HepG2 (cell line): ENCODE results near the gene AKAP12. TPM values are rescaled to one million over a fixed set of nuclear protein-coding genes. Genes with fewer than 3 reads are reported as not detected.
A peak's percentile ranks its signal among the peaks of the same experiment; 100 is the strongest.

Experiments
- BATF2 ChIP-seq: sonication (generic); formaldehyde crosslinking; IDR thresholded peaks from 2 replicates; pipeline ENCODE4 v1.8.0; 2022; ENCODE audit warnings: mild to moderate bottlenecking, missing genetic modification reagents, moderate library complexity
- CCDC6 ChIP-seq: sonication (generic); formaldehyde crosslinking; IDR thresholded peaks from 2 replicates; pipeline ENCODE4 v1.8.1; 2022; ENCODE audit warnings: mild to moderate bottlenecking, missing genetic modification reagents, moderate library complexity
- CEBPG ChIP-seq: IDR thresholded peaks from 2 replicates; pipeline ENCODE4 v1.6.1; 2016
- DDIT3 ChIP-seq: sonication (generic); formaldehyde crosslinking; IDR thresholded peaks from 2 replicates; pipeline ENCODE4 v1.4.0; 2020; ENCODE audit warnings: mild to moderate bottlenecking, missing genetic modification reagents
- GLMP ChIP-seq: sonication (generic); formaldehyde crosslinking; IDR thresholded peaks from 2 replicates; pipeline ENCODE4 v1.9.0; 2021; ENCODE audit warnings: missing genetic modification reagents, mild to moderate bottlenecking, borderline replicate concordance
- GTF3A ChIP-seq: sonication (generic); formaldehyde crosslinking; conservative IDR thresholded peaks from 2 replicates; pipeline ENCODE4 v1.4.0; 2020; ENCODE audit warnings: mild to moderate bottlenecking, missing genetic modification reagents
- HHEX ChIP-seq: IDR thresholded peaks from 2 replicates; pipeline ENCODE4 v1.6.1; 2016; ENCODE audit warnings: control low read depth
- HNRNPL ChIP-seq: fragments of 200-400 bp; formaldehyde crosslinking; IDR thresholded peaks from 2 replicates; pipeline ENCODE4 v1.6.1; 2017; ENCODE audit warnings: mild to moderate bottlenecking, low read depth, low read length
- ISL2 ChIP-seq: sonication (generic); formaldehyde crosslinking; IDR thresholded peaks from 2 replicates; pipeline ENCODE4 v1.5.0; 2020; ENCODE audit warnings: missing genetic modification reagents
- MED13 ChIP-seq: sonication (generic); formaldehyde crosslinking; IDR thresholded peaks from 2 replicates; pipeline ENCODE4 v1.5.0; 2020; ENCODE audit warnings: missing genetic modification reagents
- MTF2 ChIP-seq: sonication (generic); formaldehyde crosslinking; IDR thresholded peaks from 2 replicates; pipeline ENCODE4 v1.5.0; 2020; ENCODE audit warnings: missing genetic modification reagents, borderline replicate concordance
- MXD4 ChIP-seq: IDR thresholded peaks from 2 replicates; pipeline ENCODE4 v1.6.1; 2016; ENCODE audit warnings: mild to moderate bottlenecking, missing biosample characterization, missing genetic modification reagents
- MXI1 ChIP-seq: IDR thresholded peaks from 3 replicates; pipeline ENCODE4 v1.6.1; 2012; ENCODE audit warnings: low read depth, low read length, inconsistent platforms, borderline replicate concordance
- MYC ChIP-seq: sonication (generic); formaldehyde crosslinking; IDR thresholded peaks from 2 replicates; pipeline ENCODE4 v1.9.0; 2021; ENCODE audit warnings: missing genetic modification reagents, borderline replicate concordance
- MYNN ChIP-seq: sonication (generic); formaldehyde crosslinking; IDR thresholded peaks from 2 replicates; pipeline ENCODE4 v1.4.0; 2020; ENCODE audit warnings: mild to moderate bottlenecking, low read depth, missing genetic modification reagents
- NFKB2 ChIP-seq: sonication (generic); formaldehyde crosslinking; IDR thresholded peaks from 2 replicates; pipeline ENCODE4 v1.4.0; 2020; ENCODE audit warnings: missing genetic modification reagents, borderline replicate concordance
- NR2F2 ChIP-seq: IDR thresholded peaks from 2 replicates; pipeline ENCODE4 v1.6.1; 2012; ENCODE audit warnings: low read depth, inconsistent platforms, borderline replicate concordance
- PAWR ChIP-seq: sonication (generic); formaldehyde crosslinking; IDR thresholded peaks from 2 replicates; pipeline ENCODE4 v1.4.0; 2020; ENCODE audit warnings: missing genetic modification reagents, mild to moderate bottlenecking, borderline replicate concordance
- RBAK ChIP-seq: sonication (generic); formaldehyde crosslinking; IDR thresholded peaks from 2 replicates; pipeline ENCODE4 v1.5.1; 2020; ENCODE audit warnings: mild to moderate bottlenecking, missing genetic modification reagents
- RFX5 ChIP-seq: IDR thresholded peaks from 2 replicates; pipeline ENCODE4 v1.6.1; 2011; ENCODE audit warnings: low read depth, low read length, improper control_type of control experiment
- SNAPC2 ChIP-seq: sonication (generic); formaldehyde crosslinking; IDR thresholded peaks from 2 replicates; pipeline ENCODE4 v1.8.1; 2022; ENCODE audit warnings: mild to moderate bottlenecking, missing genetic modification reagents
- TFDP2 ChIP-seq: sonication (generic); formaldehyde crosslinking; IDR thresholded peaks from 2 replicates; pipeline ENCODE4 v1.4.0; 2020; ENCODE audit warnings: missing genetic modification reagents
- TGIF2 ChIP-seq: IDR thresholded peaks from 2 replicates; pipeline ENCODE4 v1.6.1; 2016; ENCODE audit warnings: control low read depth, missing compliant biosample characterization
- U2AF1 ChIP-seq: fragments of 200-400 bp; formaldehyde crosslinking; optimal IDR thresholded peaks from 2 replicates; pipeline ENCODE3; 2017; ENCODE audit warnings: mild to moderate bottlenecking, low read depth, low read length
- ZC3H13 ChIP-seq: sonication (generic); formaldehyde crosslinking; IDR thresholded peaks from 2 replicates; pipeline ENCODE4 v1.8.1; 2023; ENCODE audit warnings: mild to moderate bottlenecking, missing genetic modification reagents, moderate library complexity
- ZEB1 ChIP-seq: IDR thresholded peaks from 2 replicates; pipeline ENCODE4 v1.6.1; 2012; ENCODE audit warnings: mild to moderate bottlenecking, low read depth, inconsistent platforms; ENCODE audit not compliant: insufficient replicate concordance
- ZFY ChIP-seq: sonication (generic); formaldehyde crosslinking; IDR thresholded peaks from 2 replicates; pipeline ENCODE4 v1.4.0; 2020; ENCODE audit warnings: missing genetic modification reagents
- ZNF567 ChIP-seq: sonication (generic); formaldehyde crosslinking; IDR thresholded peaks from 2 replicates; pipeline ENCODE4 v1.8.1; 2023; ENCODE audit warnings: mild to moderate bottlenecking, missing genetic modification reagents, borderline replicate concordance
- ZNF572 ChIP-seq: sonication (generic); formaldehyde crosslinking; IDR thresholded peaks from 2 replicates; pipeline ENCODE4 v1.5.1; 2020; ENCODE audit warnings: mild to moderate bottlenecking, missing genetic modification reagents
- ZNF772 ChIP-seq: sonication (generic); formaldehyde crosslinking; IDR thresholded peaks from 2 replicates; pipeline ENCODE4 v1.5.0; 2020; ENCODE audit warnings: mild to moderate bottlenecking, missing genetic modification reagents
- polyA plus RNA-seq, 8 experiments: library from polyadenylated mRNA; depleted of rRNA in 3 of 8; stranded (reverse) in 7 of 8; unstranded in 1 of 8; fragments of >200 nt; fragmentation: Illumina TruSeq in 4 of 8; extraction: Trizol in 4 of 8; gene quantifications; 2 replicates each; pipeline versions ENCODE4 v1.2.1 to v1.2.3, GENCODE V29; 2011 to 2016; ENCODE audit warnings: low read depth in 4 of 8, missing spikeins in 1 of 8, mixed read lengths in 1 of 8; ENCODE audit not compliant: insufficient read depth in 1 of 8
- total RNA-seq, 5 experiments: library from RNA; depleted of rRNA; stranded (reverse); fragments of >200 nt; fragmentation: Illumina TruSeq; extraction: Trizol; gene quantifications; 2 replicates each; pipeline ENCODE4 v1.2.3, GENCODE V29; 2016; ENCODE audit warnings: low read depth in 1 of 5

The AKAP12 gene
- total and polyA plus RNA-seq, 2 of the 13 experiments (the other 11 are each of a cell fraction or from before 2014, with no cell fraction given) = 10.6 to 19.0 TPM

GRCh38 chr6:151389618-151390275, 150.0 kb downstream of the AKAP12 start (continued):
- TF ChIP-seq ZNF567 (CRISPR knock-in tag) (peak; percentile 82), NR2F2 (peak; percentile 56; the same call in 1 of the 2 replicates), ISL2 (CRISPR knock-in tag) (peak; percentile 80; the same call in 1 of the 2 replicates), DDIT3 (CRISPR knock-in tag) (no peak), TGIF2 (CRISPR knock-in tag) (peak; percentile 60; the same call in 1 of the 2 replicates), U2AF1 (peak; percentile 59), ZFY (CRISPR knock-in tag) (peak; percentile 98), MED13 (CRISPR knock-in tag) (peak; percentile 86), MYNN (CRISPR knock-in tag) (peak; percentile 78), RBAK (CRISPR knock-in tag) (no peak), ZNF772 (CRISPR knock-in tag) (peak; percentile 56; the same call in 1 of the 2 replicates), HNRNPL (no peak), MXI1 (no peak), BATF2 (CRISPR knock-in tag) (peak; percentile 76; the same call in 1 of the 2 replicates), CCDC6 (CRISPR knock-in tag) (peak; percentile 85; the same call in 1 of the 2 replicates), ZEB1 (peak; percentile 56), NFKB2 (peak; percentile 84; the same call in 1 of the 2 replicates), GTF3A (CRISPR knock-in tag) (no peak), CEBPG (peak; percentile 13; the same call in 1 of the 2 replicates), PAWR (CRISPR knock-in tag) (no peak), HHEX (CRISPR knock-in tag) (no peak), MXD4 (CRISPR knock-in tag) (peak; percentile 22; the same call in 1 of the 2 replicates), GLMP (CRISPR knock-in tag) (no peak), ZNF572 (CRISPR knock-in tag) (0 out of 2 replicates have a peak, but pooled peaks have one; percentile 69), MTF2 (CRISPR knock-in tag) (peak; percentile 31; the same call in 1 of the 2 replicates), ZC3H13 (CRISPR knock-in tag) (peak; percentile 87; the same call in 1 of the 2 replicates), RFX5 (no peak), SNAPC2 (CRISPR knock-in tag) (0 out of 2 replicates have a peak, but pooled peaks have one; percentile 4), MYC (CRISPR knock-in tag) (peak; percentile 93), TFDP2 (CRISPR knock-in tag) (no peak)
